ENCODE measurements around the gene MAGEA4.
A peak's percentile ranks its signal among the peaks of the same experiment; 100 is the strongest.
"Not testable (repeated sequence)": the region's sequence is repeated elsewhere in the genome, so short reads cannot be mapped to it uniquely, and the experiment has no call there.

Gene MAGEA4, protein sequence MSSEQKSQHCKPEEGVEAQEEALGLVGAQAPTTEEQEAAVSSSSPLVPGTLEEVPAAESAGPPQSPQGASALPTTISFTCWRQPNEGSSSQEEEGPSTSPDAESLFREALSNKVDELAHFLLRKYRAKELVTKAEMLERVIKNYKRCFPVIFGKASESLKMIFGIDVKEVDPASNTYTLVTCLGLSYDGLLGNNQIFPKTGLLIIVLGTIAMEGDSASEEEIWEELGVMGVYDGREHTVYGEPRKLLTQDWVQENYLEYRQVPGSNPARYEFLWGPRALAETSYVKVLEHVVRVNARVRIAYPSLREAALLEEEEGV

DNA sequence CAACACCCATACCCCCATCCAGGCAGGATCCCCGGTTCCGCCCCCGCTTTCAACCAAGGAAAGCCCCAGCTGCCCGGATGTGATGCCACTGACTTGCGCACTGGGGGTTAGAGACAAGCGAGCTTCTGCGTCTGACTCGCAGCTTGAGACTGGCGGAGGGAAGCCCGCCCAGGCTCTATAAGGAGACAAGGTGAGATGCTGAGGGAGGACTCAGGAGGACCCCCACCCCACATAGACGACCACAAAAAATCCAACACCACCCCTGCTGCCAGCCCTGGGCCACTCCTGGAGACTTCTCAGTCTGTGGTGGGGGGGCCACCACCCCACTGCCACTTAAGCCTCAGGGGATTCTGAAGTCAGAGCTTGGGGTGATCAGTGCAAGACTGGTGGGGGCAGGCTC, at the start of gene MAGEA4:
TSS of gene MAGEA4 (plus strand) at position 110 of the 400 bp plus-strand sequence. CDS start 10,776 bp downstream, outside the sequence.
- DNase-seq = peak; percentile 36 to 40

DNA sequence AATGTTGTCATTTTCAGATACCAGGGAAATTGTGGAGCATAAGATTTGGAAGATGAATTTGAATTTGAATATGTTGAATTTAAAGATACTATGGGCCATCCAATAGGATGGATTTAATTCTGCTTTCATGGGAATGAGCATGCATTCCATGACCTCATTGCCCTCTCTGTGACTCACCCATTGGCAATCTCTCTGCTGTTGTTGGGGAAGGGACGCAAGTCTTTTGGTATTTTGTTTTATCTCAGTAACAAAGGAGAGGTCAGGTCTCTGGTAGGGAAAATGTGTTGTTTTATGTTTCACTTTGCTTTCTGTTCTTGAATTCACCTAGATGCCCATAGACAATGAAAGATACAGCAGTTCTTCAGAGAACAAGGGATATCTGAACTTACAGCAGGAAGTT, 42.1 kb upstream of the MAGEA4 start:
- peak; percentile 31 to 36 for DNase-seq

DNA sequence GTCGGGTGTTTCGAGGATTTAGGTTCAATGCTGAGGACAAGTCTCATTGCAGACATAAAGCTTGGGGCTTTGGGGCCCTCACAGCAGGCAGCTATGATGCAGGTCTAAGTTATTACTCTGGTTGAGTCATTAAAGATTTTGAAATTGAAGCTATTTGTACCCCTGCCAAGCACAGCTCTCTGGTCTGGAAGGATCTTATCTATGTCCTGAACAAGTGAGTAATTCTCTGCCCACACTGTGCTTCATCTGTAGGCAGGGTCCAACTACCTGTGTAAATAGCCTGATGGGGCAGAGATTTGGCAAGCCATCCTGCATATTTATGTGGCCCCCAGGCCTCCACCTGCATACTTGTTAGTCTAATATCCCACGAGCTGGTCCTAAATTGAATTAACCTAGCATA, 41.4 kb upstream of the MAGEA4 start:
- peak in 1 of 2 experiments; percentile 64 for DNase-seq

DNA sequence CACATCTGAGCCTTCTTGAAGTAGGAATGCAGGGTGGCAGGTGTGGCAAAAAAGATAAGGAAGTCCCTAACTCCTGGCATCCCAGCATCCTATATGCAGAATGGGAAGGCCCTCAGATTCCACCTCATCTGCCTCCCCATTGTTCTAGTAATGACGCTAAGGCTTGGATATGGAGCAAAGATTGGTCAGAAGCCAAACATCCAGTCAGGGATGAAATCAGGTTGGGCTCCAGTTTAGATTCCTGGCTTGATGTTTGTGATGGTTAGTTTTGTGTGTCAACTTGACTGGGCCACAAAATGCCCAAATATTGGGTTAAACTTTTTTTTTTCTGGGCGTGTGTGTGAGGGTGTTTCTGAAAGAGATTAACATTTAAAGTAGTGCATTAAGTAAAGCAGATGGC, 39.6 kb upstream of the MAGEA4 start:
- DNase-seq = no peak

DNA sequence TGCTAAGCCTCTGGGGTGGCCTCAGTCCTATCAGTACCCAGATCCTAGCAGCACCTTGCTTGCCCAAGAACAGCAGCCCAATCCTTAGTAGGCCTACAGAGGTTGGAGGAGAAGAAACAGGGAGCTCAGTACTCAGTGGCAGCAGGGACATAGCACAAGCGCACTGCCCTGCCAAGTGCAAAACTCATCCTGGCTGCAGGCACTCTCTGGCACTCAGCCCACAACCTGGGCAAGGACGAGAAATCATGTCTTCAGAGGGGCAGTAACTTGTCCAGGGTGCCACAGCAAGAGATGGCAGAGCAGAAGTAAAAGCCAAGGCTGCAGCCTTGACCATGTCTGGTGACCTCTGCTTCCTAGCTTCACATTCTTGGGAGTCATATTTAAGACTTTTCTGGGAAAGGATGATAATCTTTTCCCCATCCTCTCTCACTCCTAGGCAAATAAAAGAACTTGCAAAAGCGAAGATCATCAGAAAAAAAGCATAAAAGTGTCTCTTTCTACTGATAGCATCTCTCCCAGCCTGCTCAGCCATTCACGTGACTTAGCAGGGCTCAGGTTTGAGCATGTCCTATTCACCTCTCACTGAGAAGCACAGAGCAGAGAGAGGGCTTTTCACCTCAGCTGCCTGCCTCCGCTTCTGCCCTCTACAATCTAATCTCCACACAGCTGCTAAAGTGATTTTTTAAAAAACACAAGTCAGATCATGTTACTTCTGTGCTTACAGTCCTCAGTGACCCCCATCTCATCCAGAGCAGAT, 37.2 kb upstream of the MAGEA4 start:
- no peak for DNase-seq

DNA sequence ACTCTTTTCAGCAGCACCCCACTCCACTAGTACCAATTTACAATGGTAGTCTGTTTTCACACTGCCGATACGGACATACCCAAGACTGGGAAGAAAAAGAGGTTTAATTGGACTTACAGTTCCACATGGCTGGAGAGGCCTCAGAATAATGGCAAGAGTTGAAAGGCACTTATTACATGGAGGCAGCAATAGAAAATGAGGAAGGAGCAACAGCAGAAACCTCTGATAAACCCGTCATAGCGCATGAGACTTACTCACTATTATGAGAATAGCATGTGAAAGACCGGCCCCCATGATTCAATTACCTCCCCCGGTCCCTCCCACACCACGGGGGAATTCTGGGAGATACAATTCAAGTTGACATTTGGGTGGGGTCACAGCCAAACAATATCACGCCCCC, 34.1 kb upstream of the MAGEA4 start:
- no peak for DNase-seq

DNA sequence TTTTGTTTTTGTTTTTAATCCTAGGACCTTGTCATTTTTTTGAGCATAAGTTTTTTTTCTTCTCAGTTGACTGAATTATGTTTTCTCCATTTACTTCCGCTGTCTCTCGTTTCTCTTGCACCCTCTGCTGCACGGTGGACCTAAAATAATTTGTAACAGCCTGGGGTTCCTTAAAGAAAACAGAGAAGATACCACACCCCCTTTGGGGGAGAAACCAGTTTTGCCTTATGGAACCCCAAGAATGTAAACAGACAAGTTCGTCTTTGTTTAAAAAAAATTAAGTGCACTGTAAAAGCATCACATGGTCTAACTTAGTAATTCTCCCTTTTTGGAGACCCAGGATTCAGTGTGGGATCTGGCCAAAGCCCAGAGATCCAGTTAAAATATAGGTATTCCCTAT, 32.8 kb upstream of the MAGEA4 start:
- no peak for DNase-seq

DNA sequence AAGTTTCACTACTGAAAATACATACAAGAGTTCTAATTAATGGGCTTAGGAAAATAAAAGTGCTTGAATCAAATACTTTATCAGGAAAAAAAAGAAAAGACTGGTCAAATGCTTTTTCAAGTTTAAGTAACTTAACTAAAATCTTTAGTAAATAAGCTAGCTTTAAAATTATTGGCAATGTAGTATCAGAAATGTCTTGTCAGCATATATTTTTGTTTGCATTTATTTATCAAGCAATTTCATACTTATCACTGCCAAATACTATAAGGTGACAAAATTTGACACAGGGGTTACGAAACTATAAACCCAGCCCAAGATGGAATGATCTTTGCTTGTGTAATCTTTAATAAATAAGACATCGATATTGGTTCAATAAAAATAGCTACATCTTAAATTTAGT, 31.8 kb upstream of the MAGEA4 start:
- DNase-seq = no peak

DNA sequence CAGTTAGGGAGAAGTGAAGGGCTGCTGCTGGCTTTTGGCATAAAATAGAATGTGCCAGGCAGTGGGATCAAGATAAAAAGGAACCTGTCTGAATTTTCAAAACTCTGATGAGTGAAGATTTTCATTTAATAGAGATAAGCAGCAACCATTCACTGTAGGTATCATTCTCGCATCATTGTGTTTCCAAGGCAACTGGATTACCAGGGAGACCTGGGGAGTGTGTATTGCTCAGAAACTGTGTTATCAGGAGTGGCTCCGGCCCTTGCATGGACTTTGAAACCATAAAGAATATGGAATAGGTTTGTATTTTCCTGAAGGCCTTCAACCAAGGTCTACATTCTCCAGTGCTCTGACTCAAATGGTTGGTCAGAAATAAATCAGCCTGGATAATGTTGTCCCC, 23.3 kb upstream of the MAGEA4 start:
- no peak for DNase-seq

DNA sequence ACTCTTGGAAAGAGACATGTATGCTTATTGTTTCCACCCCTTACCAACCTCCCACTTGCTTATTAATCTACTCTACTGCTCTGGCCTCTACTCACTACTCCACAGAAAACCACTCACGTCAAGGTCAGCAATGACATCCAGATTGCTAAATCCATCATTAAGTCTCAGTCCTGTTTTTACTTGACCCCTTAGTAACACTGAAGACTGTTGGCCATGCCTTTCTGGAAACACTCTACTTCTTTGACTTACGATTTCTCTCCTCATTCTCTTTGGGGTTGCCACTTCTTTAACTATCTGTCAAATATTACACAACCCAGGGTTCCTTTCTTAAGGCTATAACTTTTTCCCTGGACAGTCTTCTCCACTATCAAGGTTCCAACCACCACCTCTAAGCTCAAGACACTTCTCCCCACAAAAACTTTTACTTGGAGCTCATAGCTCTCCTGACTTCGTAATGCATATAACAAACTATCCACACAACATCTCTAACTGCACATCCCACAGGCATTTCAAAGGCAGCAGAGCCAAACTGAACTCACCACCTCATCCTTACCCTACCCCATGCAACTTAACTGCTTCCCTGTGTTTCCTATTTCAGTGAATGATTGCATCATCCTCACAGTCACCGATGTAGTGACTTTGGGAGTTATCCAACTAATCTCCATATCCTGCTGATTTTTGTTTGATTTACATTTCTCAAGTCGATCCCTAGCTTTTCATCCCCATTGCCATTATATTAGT, 15.8 kb upstream of the MAGEA4 start:
- no peak for DNase-seq

DNA sequence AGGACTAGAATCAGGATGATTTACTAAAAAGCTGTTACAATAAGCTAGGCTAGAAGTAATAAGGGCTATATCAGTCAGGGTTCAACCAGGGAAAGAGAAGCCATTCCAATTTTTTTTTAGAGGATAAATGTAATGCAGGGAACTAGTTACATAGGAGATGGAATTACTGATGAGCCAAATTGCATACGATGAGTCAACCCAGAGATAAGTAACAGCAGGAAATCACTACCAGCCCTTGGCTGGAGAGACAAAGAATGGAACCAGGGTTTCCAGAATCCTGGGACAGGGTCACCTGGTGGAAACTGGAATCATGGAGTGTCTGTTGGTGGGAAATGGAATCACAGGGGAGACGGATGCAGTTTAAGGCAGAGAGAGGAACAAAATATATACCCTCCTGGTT, 13.1 kb upstream of the MAGEA4 start:
- DNase-seq = no peak

DNA sequence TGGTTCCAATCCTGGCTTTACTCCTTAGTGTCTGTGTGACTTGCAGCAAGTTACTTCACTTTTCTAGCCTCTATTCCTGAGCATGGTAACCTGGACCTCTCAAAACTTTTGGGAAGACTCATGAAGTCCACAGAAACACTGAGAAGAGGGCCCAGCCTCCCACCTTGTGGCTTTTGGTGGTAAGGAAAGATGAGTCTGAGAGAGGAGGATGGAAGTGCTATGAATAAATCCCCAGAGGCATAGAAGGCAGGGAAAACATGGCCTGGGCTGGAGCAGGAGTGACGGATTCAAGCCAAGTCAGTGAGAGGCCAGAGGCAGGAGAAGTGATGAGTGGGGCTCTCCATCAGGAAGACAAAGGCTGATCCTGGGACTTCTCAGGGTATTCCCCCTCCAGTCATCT, 10.9 kb upstream of the MAGEA4 start:
- no peak for DNase-seq

DNA sequence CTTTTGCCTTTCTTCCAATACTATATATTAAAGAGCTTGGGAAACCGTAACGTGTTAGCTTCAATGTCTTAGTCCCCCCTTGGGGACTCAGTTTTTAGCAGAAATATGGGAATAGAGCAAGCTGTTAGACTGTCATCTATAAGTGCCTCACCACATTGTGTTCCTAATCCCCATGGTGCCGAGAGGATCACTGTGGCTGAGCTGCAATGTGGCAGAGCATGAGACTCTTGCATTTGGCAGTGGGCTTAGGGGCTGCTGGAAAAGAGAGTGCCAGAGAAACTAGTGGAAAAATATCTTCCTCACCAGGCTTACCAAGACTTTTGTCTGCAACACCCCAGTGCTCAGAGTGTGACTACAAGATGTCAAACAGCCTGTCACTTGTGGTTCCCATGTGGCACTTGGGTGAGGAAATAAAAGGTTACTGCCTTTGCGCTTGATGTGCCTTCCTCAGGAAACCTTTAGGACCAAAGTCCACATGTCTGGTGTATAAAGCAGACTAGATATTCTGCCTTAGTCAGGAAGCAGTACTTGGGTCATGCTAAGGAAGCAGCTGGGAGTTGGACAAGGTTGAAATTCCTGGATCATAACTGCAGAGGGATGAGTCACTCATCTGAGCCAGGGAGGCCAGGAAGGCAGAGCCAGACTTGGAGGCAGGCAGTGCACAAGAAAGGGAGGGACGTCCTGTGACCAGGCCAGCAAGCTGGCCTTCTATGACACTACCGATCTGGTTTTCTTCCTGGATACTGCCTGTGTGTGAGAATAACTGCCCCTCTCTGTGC, 9.7 kb upstream of the MAGEA4 start:
- peak; percentile 70 to 83 for DNase-seq

DNA sequence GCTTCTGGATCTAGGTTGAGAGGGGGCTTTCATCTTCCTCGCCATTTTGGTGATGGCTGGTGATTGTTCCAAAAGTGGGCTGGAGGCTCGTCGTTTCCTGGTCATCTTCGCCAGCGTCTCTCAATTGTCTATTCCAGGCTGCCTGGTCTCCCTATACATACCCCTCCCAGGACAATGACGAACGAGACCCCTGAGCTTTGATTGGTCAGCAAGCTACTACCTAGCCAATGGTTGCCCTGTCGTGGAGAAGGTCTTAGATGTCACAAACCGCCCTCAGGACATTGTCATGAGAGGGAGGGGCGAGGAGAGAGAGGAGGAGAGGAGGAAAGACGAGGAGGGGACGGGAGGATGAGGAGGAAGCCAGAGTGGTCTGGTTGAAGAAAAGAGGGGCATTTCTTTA, 7.7 kb upstream of the MAGEA4 start:
- no peak for DNase-seq

DNA sequence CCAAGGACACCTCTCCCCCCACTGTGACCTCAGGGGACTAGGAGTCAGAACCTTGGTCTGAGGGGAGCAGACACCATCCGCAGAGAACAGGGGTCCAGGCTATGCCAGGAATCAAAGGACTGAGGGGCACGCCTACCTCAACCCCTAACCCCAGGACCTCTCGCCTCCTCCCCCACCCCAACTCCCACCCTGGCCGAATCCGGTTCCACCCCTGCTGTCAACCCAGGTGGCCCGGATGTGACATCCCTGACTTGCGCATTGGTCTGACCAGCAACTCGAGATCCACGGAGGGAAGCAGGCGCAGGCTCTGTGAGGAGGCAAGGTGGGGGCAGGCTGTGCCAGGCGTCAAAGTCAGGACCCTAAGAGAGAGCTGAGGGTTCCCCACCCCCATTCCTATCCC, 468 bp upstream of the MAGEA4 start:
- DNase-seq = peak in 1 of 2 experiments; percentile 38

DNA sequence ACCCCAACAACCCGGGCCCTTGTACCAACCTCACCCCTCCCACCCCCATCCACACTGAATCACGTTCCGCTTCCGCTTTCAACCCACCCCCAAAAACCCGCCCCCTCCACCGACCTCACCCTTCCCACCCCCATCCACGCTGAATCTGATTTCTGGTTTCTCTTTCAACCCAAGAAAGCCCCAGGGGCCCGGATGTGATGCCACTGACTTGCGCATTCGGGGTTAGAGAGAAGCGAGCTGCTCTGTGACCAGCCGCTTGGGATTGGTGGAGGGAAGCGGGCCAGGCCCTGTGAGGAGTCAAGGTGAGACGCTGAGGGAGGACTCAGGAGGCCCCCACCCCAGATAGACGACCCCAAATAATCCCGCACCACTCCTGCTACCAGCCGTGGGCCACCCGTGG, 6.0 kb downstream of the MAGEA4 start:
- not testable (repeated sequence) for DNase-seq

DNA sequence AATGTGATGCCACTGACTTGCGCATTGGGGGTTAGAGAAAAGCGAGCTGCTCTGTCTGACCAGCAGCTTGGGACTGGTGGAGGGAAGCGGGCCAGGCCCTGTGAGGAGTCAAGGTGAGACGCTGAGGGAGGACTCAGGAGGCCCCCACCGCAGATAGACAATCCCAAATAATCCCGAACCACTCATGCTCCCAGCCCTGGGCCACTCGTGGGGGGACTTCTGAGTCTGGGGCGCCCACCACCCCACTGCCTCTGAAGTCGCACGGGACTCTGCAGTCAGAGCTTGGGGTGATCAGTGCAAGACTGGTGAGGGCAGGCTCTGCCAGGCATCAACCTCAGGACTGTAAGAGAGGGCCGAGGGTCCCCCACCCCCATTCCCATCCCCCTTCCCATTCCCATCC, 6.9 kb downstream of the MAGEA4 start:
- DNase-seq = no peak

DNA sequence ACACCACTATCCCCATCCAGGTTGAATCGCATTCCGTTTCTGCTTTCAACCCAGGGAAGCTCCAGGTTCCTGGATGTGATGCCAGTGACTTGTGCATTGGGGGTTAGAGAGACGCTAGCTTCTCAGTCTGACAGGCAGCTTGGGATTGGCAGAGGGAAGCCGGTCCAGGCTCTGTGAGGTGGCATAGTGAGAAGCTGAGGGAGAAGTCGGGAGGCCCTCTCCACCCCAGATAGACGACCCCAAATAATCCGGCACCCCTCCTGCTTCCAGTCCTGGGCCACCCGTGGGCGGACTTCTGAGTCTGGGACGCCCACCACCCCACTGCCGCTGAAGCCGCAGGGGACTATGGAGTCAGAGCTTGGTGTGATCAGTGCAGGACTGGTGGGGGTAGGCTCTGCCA, 7.4 kb downstream of the MAGEA4 start:
- no peak for DNase-seq

DNA sequence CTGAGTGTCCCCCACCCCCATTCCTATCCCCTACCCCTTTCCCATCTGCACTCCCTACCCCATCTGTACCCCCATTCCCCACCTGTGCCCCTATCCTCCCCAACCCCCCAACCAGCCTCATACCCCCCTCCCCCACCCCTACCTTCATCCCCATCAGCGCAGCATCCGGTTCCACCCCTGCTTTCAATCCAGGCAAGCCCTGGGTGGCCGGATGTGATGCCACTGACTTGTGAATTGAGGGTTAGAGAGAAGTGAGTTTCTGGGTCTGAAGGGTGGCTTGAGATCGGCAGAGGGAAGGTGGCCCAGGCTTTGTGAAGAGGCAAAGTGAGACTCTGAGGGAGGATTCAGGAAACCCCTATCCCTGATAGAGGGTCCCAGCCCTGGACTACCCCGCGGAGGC, 7.8 kb downstream of the MAGEA4 start:
- DNase-seq = no peak

DNA sequence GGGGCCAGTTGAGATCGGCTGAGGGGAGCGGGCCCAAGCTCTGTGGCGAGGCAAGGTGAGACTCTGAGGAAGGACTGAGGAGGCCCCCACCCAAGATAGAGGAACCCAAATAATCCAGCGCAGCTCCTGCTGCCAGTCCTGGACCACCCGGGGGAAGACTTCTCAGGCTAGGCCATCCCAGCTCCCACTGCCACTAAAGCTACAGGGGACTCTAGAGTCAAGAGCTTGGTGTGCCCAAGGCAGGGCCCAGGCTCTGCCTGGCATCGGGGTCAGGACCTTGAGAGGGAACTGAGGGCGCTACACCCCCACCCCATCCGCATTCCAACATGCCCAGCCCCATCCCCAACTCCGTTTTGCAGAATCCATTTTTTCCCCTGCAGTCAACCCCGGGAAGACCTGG, 8.6 kb downstream of the MAGEA4 start:
- no peak for DNase-seq

DNA sequence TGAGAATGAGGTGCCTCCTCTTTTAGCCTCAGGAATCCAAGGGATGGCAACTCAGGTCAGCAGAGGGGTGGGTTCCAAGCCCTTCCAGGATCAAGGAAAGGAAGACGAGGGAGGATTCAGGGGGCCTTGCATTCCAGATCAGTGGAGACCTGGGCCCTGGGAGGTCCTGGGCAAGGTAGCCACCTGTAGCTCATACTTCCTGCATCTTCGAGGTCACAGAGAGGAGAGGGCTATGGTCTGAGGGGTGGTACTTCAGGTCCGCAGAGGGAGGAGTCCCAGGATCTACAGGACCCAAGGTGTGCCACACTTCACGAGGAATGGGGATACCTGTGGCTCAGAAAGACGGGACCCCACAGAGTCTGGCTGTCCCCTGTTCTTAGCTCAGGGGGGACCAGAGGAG, 9.2 kb downstream of the MAGEA4 start:
- DNase-seq = no peak

DNA sequence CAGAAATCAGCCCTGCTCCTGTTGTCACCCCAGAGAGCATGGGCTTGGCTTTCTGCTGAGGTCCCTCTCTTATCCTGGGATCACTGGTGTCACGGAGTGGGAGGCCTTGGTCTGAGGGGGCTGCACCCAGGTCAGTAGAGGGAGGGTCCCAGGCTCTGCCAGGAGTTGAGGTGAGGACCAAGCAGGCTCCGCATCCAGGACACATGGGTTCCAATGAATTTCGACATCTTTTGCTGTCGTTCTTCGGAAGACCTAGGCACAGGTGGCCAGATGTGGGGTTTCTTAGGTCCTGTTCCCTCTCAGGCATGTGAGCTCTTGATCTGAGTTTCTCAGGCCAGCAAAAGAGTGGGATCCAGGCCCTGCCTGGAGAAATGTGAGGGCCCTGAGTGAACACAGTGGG, 10.0 kb downstream of the MAGEA4 start:
- no peak for DNase-seq

DNA sequence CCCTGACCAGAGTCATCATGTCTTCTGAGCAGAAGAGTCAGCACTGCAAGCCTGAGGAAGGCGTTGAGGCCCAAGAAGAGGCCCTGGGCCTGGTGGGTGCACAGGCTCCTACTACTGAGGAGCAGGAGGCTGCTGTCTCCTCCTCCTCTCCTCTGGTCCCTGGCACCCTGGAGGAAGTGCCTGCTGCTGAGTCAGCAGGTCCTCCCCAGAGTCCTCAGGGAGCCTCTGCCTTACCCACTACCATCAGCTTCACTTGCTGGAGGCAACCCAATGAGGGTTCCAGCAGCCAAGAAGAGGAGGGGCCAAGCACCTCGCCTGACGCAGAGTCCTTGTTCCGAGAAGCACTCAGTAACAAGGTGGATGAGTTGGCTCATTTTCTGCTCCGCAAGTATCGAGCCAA, 11.0 kb downstream of the MAGEA4 start:
- no peak for DNase-seq
